ENCODE measurements around the gene BCO1.
"Not testable (repeated sequence)": the region's sequence is repeated elsewhere in the genome, so short reads cannot be mapped to it uniquely, and the experiment has no call there.

The BCO1 gene

DNA sequence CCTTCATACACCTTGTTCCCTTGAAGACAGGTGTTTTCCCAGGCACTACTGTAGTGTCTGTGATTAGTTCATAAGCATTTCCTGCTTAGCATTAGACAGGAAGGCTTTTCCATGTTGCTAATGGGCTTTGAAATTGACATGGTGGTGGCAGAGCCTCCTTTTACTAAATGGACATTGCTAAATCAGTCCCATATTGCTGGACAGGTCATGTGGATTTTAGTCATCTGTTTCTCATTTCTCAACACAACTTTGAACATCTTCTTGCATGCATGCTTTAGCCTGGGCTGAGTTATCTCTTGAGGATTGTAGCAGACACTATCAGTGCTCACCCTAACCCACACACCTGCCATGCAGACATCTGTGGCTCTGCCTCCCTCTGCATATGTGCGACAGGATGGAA is 13.7 kb upstream of the BCO1 start:
- TF ChIP-seq, protein P1, sequence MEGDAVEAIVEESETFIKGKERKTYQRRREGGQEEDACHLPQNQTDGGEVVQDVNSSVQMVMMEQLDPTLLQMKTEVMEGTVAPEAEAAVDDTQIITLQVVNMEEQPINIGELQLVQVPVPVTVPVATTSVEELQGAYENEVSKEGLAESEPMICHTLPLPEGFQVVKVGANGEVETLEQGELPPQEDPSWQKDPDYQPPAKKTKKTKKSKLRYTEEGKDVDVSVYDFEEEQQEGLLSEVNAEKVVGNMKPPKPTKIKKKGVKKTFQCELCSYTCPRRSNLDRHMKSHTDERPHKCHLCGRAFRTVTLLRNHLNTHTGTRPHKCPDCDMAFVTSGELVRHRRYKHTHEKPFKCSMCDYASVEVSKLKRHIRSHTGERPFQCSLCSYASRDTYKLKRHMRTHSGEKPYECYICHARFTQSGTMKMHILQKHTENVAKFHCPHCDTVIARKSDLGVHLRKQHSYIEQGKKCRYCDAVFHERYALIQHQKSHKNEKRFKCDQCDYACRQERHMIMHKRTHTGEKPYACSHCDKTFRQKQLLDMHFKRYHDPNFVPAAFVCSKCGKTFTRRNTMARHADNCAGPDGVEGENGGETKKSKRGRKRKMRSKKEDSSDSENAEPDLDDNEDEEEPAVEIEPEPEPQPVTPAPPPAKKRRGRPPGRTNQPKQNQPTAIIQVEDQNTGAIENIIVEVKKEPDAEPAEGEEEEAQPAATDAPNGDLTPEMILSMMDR (IDR thresholded peaks at IDR 0.05; ENCODE audit: low read depth, low read length, missing control alignments): no peak
- H3K4me3 ChIP-seq (ENCODE audit: low read depth, low read length): no peak overlapping the region
- no peak overlapping the region for H3K27ac ChIP-seq
- no peaks in the 10 kb centered on the region for H3K36me3 ChIP-seq (replicated peaks)
- in situ Hi-C loops (cut with HindIII; ENCODE audit: low pct_ligation_motif_present, low sequenced_read_pairs): no loop called here
- no peak for DNase-seq
- peaks cover 2% of the 10 kb centered on the region for H3K27me3 ChIP-seq (replicated peaks)

DNA sequence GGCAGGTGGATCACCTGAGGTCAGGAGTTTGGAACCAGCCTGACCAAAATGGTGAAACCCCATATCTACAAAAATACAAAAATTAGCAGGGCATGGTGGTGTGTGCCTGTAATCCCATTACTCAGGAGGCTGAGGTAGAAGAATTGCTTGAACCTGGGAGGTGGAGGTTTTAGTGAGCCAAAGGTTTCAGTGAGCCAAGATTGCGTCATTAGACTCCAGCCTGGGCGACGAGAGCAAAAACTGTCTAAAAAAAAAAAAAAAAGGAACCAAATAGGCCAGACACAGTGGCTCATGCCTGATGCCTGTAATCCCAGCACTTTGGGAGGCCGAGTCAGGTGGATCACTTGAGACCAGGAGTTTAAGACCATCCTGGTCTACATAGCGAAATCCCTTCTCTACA is 12.8 kb upstream of the BCO1 start:
- H3K4me3 ChIP-seq (ENCODE audit: low read depth, low read length); H3K27me3 ChIP-seq (replicated peaks); H3K27ac ChIP-seq; in situ Hi-C loops (cut with HindIII; ENCODE audit: low pct_ligation_motif_present, low sequenced_read_pairs); DNase-seq; H3K36me3 ChIP-seq (replicated peaks): not testable (repeated sequence)

DNA sequence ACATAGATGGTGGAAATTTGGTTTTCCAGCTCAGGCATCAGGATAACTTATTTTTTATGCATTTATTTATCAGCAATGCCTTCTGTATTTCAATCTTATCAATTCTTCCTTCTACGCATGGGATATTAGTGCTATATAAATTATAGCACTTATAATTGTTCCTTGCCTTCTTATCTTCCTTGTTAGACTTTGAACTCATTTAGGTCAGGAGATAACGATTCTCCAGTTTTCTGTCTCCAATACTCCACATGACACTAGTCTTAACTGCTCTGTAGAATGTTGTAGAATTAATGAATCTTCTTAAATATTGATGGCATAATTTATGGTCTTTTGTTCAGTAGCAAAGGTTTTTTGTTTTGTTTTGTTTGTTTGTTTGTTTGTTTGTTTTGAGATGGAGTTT is 10.7 kb upstream of the BCO1 start:
- H3K4me3 ChIP-seq (ENCODE audit: low read depth, low read length): no peak overlapping the region
- peaks cover 2% of the 10 kb centered on the region for H3K27me3 ChIP-seq (replicated peaks)
- no peak overlapping the region for H3K27ac ChIP-seq
- TF ChIP-seq, protein P1 (IDR thresholded peaks at IDR 0.05; ENCODE audit: low read depth, low read length, missing control alignments): no peak
- in situ Hi-C loops (cut with HindIII; ENCODE audit: low pct_ligation_motif_present, low sequenced_read_pairs): no loop called here
- DNase-seq: no peak
- no peaks in the 10 kb centered on the region for H3K36me3 ChIP-seq (replicated peaks)

DNA sequence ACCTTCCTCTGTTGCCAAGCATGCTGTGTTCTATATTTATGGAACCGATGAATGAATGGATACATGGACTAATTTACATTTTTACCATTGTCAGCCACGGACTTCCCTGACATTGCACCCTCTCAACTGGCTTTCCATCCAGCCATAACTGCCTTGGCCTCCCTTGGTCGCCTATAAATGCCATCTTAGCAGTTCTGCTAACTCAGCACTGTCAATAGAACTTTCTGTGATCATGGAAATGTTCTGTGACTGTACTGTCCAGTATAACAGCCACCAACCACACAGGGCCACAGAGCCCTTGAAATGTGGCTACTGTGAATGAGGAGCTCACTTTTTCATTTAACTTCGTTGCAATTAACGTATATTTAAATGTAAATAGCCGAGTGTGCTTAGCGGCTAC is 8.7 kb upstream of the BCO1 start:
- in situ Hi-C loops (cut with HindIII; ENCODE audit: low pct_ligation_motif_present, low sequenced_read_pairs): no loop called here
- Histone ChIP-seq H3K27me3 (replicated peaks) (no peaks in the 10 kb centered on the region), H3K4me3 (ENCODE audit: low read depth, low read length) (no peak overlapping the region), H3K27ac (no peak overlapping the region), H3K36me3 (replicated peaks) (no peaks in the 10 kb centered on the region)
- no peak for DNase-seq
- TF ChIP-seq, protein P1 (IDR thresholded peaks at IDR 0.05; ENCODE audit: low read depth, low read length, missing control alignments): no peak

DNA sequence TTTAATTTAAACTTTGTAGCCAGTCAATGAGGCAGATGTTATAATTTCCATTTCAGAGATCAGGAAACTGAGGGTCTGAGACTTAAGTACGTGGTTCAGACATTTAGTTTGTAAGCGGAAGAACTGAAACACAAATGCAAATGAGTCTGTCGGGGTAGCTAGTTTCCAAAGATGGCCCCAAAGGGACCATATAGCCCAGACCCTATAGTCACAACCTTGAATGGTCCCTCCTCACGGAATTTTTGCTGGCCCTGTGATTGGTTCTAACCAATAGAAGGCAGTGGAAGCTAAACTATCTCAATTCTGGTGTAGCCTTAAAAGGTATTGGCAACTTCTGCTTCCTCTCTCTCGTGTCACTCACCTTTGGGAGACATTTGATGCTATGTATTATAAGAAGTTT is 7.5 kb upstream of the BCO1 start:
- Histone ChIP-seq H3K36me3 (replicated peaks) (no peaks in the 10 kb centered on the region), H3K27ac (no peak overlapping the region), H3K4me3 (ENCODE audit: low read depth, low read length) (no peak overlapping the region), H3K27me3 (replicated peaks) (no peaks in the 10 kb centered on the region)
- TF ChIP-seq, protein P1 (IDR thresholded peaks at IDR 0.05; ENCODE audit: low read depth, low read length, missing control alignments): no peak
- DNase-seq: no peak
- in situ Hi-C loops (cut with HindIII; ENCODE audit: low pct_ligation_motif_present, low sequenced_read_pairs): no loop called here

DNA sequence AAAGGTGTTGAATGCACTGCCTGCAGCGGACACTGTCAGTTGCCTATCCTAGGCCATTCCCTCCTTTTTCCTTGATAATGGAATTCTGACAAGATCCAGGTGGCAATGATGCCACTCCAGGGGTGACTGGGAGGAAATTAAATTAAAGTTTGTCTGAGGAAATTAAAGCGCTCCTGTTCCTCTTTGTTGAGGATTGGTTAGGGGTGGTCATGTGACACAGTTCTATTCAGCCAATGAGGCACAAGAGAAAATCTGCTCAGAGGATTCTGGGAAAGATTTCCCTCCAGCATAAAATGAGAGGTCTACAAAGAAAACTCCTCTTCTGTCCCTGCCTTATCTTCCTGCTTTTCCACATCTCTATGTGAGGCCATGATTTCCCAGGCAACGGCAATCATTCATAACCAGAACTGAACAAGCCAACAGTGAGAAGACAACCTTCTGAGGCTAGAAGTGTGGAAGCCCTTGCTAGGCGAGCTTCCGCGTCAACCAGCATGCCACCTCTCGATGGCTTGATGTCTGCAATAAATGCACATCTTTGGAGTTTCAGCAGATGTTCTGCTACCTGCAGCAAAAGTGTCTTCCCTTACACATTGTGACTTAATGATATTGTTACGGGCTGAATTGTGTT is 5.6 kb upstream of the BCO1 start:
- DNase-seq: no peak
- Histone ChIP-seq H3K4me3 (ENCODE audit: low read depth, low read length) (no peak overlapping the region), H3K27ac (no peak overlapping the region), H3K27me3 (replicated peaks) (no peaks in the 10 kb centered on the region), H3K36me3 (replicated peaks) (no peaks in the 10 kb centered on the region)
- TF ChIP-seq, protein P1 (IDR thresholded peaks at IDR 0.05; ENCODE audit: low read depth, low read length, missing control alignments): no peak
- in situ Hi-C loops (cut with HindIII; ENCODE audit: low pct_ligation_motif_present, low sequenced_read_pairs): no loop called here
